CD4-positive, alpha-beta memory T cell (primary cell): ENCODE results near the gene CHRDL2. TPM values are rescaled to one million over a fixed set of nuclear protein-coding genes. Genes with fewer than 3 reads are reported as not detected.

Source experiments
- CTCF ChIA-PET: fragments of 350-600 bp; sonication (Branson Sonifier 250); formaldehyde crosslinking; loops from one replicate; lab custom pipeline; 2021; ENCODE audit warnings: inconsistent platforms; ENCODE audit not compliant: partially characterized antibody; lab: Charles Lee
- POLR2A ChIA-PET: fragments of 350-600 bp; sonication (Branson Sonifier 250); formaldehyde crosslinking; loops from one replicate; lab custom pipeline; 2021; ENCODE audit not compliant: partially characterized antibody; lab: Charles Lee
- DNase-seq, 5 donors: peaks; one replicate each; pipeline versions ENCODE4 v3.0.0 to v3.0.0-alpha.2; 2020 to 2022; ENCODE audit warnings: mixed read lengths in 1 of 5
- H3K27ac ChIP-seq: one replicate; pipeline ENCODE4 v1.7.0; 2013; ENCODE audit warnings: low read depth, low read length
- H3K27me3 ChIP-seq: 2 replicates; pipeline ENCODE4 v1.7.0; 2013; ENCODE audit warnings: mild to moderate bottlenecking, low read length, moderate library complexity; ENCODE audit not compliant: insufficient read depth
- H3K36me3 ChIP-seq: 2 replicates; pipeline ENCODE4 v1.7.0; 2013; ENCODE audit warnings: mild to moderate bottlenecking, low read length, moderate library complexity; ENCODE audit not compliant: insufficient read depth
- H3K4me1 ChIP-seq: 2 replicates; pipeline ENCODE4 v1.7.0; 2013; ENCODE audit warnings: mild to moderate bottlenecking, low read length, moderate library complexity; ENCODE audit not compliant: insufficient read depth
- H3K4me3 ChIP-seq, 2 donors: one replicate each; pipeline ENCODE4 v1.7.0; 2013; ENCODE audit warnings: low read length in 2 of 2, mild to moderate bottlenecking in 1 of 2
- H3K9me3 ChIP-seq, 2 donors: one replicate each; pipeline ENCODE4 v1.7.0; 2013; ENCODE audit warnings: low read length in 2 of 2, control low read depth in 1 of 2; ENCODE audit not compliant: control insufficient read depth in 1 of 2
- H3K27ac Mint-ChIP-seq, 7 donors: one replicate each; pipeline ENCODE4 v1.8.0; 2020 to 2021; ENCODE audit warnings: mixed read lengths in 7 of 7, mild to moderate bottlenecking in 6 of 7, inconsistent platforms in 3 of 7, moderate library complexity in 3 of 7
- H3K27me3 Mint-ChIP-seq, 2 donors: one replicate each; pipeline ENCODE4 v1.8.0; 2020 to 2021; ENCODE audit warnings: mixed read lengths in 2 of 2
- H3K36me3 Mint-ChIP-seq, 2 donors: one replicate each; pipeline ENCODE4 v1.8.0; 2020 to 2021; ENCODE audit warnings: mixed read lengths in 2 of 2, inconsistent platforms in 1 of 2, mild to moderate bottlenecking in 1 of 2
- H3K4me1 Mint-ChIP-seq, 4 donors: one replicate each; pipeline ENCODE4 v1.8.0; 2020 to 2021; ENCODE audit warnings: mixed read lengths in 4 of 4, mild to moderate bottlenecking in 1 of 4
- H3K4me3 Mint-ChIP-seq, 8 donors: one replicate each; pipeline ENCODE4 v1.8.0; 2020 to 2021; ENCODE audit warnings: mixed read lengths in 8 of 8, mild to moderate bottlenecking in 7 of 8, moderate library complexity in 6 of 8, inconsistent platforms in 3 of 8
- H3K9me3 Mint-ChIP-seq, 8 donors: one replicate each; pipeline ENCODE4 v1.8.0; 2020 to 2021; ENCODE audit warnings: mixed read lengths in 8 of 8, mild to moderate bottlenecking in 5 of 8, inconsistent platforms in 3 of 8, moderate library complexity in 1 of 8
- intact Hi-C: fragments of 100-400 bp; cut with micrococcal nuclease; formaldehyde crosslinking; loops from one replicate; pipeline ENCODE4 v1.15.1; 2023
- polyA plus RNA-seq, 2 donors: library from polyadenylated mRNA; unstranded; fragments of 300-500 nt; fragmentation: Illumina TruSeq; gene quantifications; one replicate each; pipeline ENCODE4 v1.2.3, GENCODE V29; 2021
- total RNA-seq, 2 experiments: library from RNA; stranded (reverse); gene quantifications; one replicate each; pipeline ENCODE4 v1.2.3, GENCODE V29; 2021

Gene CHRDL2
- total and polyA plus RNA-seq, 4 experiments from 2014 or later, result not detected

DNA sequence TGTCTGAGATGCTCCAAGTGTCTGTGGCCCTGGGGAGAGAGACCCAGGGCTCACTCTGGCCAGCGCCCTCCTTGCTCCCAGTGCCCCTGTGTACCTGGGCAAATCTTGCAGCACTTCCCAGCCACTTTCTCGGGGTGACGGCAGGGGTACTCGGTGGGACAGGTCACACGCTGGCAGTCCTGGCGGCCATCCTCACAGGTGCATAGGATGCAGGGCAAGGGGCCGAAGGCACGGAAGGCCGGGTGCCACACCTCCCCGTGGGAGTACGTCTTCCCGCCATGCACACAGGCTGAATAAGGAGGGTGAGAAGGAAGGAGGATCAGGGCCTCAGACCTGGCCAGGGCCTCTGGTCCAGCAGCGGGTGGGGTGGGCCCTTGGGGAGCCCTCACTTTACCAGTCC is 28.0 kb downstream of the CHRDL2 start:
- peaks cover 0 to 2% (median 0%) of the 10 kb centered on the region in 4 donors for H3K4me1 Mint-ChIP-seq
- Histone ChIP-seq H3K4me3 (no peak overlapping the region), H3K36me3 (no peaks in the 10 kb centered on the region), H3K27me3 (no peaks in the 10 kb centered on the region), H3K9me3 (no peaks in the 10 kb centered on the region), H3K27ac (no peak overlapping the region), H3K4me1 (no peaks in the 10 kb centered on the region)
- no peak for DNase-seq
- no peak overlapping the region for H3K4me3 Mint-ChIP-seq
- no peak overlapping the region for H3K27ac Mint-ChIP-seq
- intact Hi-C loops, result no loop called here
- H3K27me3 Mint-ChIP-seq, result peaks cover 1 to 4% of the 10 kb centered on the region in 2 donors
- H3K36me3 Mint-ChIP-seq, result no peaks in the 10 kb centered on the region
- ChIA-PET CTCF (interaction anchor here (0.8 to 6.4 kb wide), 7 partner anchors 7 to 546 kb away, joined by 3 to 59 read pairs (median 6); no protein-coding TSS in a partner anchor), POLR2A (no interaction called here)
- no peaks in the 10 kb centered on the region for H3K9me3 Mint-ChIP-seq

DNA sequence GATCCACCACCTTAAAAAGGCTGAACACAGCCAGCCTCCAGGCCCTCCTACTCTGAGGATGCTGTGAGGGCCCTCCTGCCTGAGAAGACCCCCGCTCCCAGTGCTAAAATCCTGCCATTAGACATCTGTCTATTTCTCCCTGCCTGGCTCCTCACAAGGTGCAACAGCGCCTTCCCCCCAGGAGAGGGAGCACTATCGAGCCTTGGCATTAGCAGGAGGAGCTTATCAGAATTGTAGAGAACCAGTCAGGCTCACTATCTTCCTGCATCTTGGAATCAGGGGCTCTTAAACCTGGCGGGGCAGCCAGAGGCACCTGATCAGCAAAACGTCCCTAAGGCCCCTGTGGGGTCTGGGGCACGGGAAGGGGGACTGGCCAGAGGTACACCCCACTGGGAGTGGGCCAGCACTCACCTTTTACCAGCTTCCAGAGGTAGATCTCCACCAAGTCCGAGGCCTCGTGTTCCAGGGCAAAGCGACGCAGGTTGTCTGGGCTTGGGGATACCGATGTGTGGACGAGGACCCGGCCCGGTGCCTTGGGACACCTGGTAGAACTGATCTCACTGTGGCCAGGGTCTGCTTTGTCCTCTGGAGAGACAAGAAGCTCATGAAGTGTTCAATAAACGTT is 28.7 kb downstream of the CHRDL2 start:
- Mint-ChIP-seq H3K36me3 (no peaks in the 10 kb centered on the region), H3K27me3 (peaks cover 2 to 4% of the 10 kb centered on the region in 2 donors), H3K27ac (peak overlapping the region in 2 of 7 donors; percentile 9 to 24), H3K9me3 (no peaks in the 10 kb centered on the region), H3K4me3 (no peak overlapping the region), H3K4me1 (peaks cover 0 to 3% (median under 1%) of the 10 kb centered on the region in 4 donors)
- Histone ChIP-seq H3K36me3 (no peaks in the 10 kb centered on the region), H3K27ac (no peak overlapping the region), H3K27me3 (no peaks in the 10 kb centered on the region), H3K4me1 (no peaks in the 10 kb centered on the region), H3K9me3 (no peaks in the 10 kb centered on the region), H3K4me3 (no peak overlapping the region)
- POLR2A ChIA-PET, result no interaction called here
- CTCF ChIA-PET, result interaction anchor here (0.7 to 6.4 kb wide), 13 partner anchors 8 to 547 kb away, joined by 3 to 59 read pairs (median 5); partner anchors contain the start of gene CHRDL2
- peak; percentile 35 to 66 (median 46) for DNase-seq
- intact Hi-C loops, result no loop called here

DNA sequence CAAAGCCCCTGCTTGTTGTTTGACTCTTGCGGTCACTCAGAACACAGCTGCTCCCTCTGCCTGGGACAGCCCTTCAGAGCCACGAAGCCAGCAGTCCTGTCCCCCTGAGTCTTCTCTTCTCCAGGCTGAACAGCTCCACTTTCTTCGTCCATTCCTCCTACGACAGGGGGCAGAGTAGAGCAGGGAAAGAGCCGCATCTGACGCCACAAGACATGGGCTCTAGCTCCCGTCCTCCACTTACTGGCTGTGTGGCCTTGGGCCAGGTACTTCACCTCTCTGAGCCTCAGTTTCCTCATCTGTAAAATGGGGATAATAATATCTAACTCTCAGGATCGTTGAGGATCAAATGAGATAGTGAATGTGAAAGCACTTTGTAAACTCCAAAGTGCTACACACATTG is 29.9 kb downstream of the CHRDL2 start:
- Mint-ChIP-seq H3K4me1 (peaks cover 0 to 5% (median 2%) of the 10 kb centered on the region in 4 donors), H3K36me3 (no peaks in the 10 kb centered on the region), H3K9me3 (no peaks in the 10 kb centered on the region), H3K4me3 (peak overlapping the region in 2 of 8 donors; percentile 22 to 62), H3K27me3 (peaks cover 5 to 7% of the 10 kb centered on the region in 2 donors), H3K27ac (peak overlapping the region in 1 of 7 donors; percentile 7)
- Histone ChIP-seq H3K27ac (no peak overlapping the region), H3K9me3 (no peaks in the 10 kb centered on the region), H3K36me3 (no peaks in the 10 kb centered on the region), H3K27me3 (no peaks in the 10 kb centered on the region), H3K4me3 (no peak overlapping the region), H3K4me1 (no peaks in the 10 kb centered on the region)
- CTCF ChIA-PET, result interaction anchor here (0.7 to 6.4 kb wide), 11 partner anchors 9 to 509 kb away, joined by 3 to 59 read pairs (median 4); no protein-coding TSS in a partner anchor
- POLR2A ChIA-PET, result no interaction called here
- DNase-seq, result no peak
- intact Hi-C loops, result no loop called here

DNA sequence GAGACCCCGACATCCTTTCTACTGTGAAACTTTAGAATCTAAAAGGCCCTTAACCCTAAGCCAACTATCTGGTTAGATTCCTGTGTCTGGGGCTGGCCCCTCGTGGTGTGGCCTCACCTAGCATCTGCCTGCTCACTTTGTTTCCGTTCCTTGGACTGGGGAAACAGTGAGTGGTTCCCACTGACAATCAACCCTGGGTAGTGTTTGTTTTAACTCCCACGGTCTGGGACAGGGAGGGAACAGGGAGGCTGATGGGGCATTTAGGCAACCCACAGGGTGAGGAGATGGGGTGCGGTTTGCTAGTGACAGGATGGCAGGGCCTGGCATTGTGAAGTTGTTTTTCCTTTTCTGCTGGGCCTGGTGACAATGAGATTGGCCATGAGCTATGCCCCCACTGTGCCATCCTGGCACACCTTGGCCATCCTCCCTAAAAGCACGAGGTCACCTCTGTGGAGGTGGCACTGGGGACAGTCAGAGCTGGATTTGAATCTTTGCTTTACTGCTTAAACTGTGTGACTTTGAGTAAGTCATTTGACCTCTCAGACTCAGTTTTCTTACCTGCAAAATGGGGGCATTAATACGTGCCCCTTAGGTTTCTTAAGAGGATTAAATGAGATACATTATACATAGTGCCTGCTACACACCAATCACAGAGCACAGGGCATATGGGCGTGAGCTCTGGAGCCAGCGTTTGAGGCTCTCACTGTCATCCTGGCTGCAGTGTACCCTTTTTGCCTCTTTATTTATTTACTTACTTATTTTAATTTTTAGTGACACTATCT is 31.4 kb downstream of the CHRDL2 start:
- intact Hi-C loops, result no loop called here
- peaks cover 5 to 7% of the 10 kb centered on the region in 2 donors for H3K27me3 Mint-ChIP-seq
- CTCF ChIA-PET, result interaction anchor here (1.4 to 6.4 kb wide), 4 partner anchors 12 to 158 kb away, joined by 4 to 59 read pairs (median 9); no protein-coding TSS in a partner anchor
- H3K4me3 ChIP-seq, result no peak overlapping the region
- no peaks in the 10 kb centered on the region for H3K36me3 Mint-ChIP-seq
- H3K36me3 ChIP-seq, result no peaks in the 10 kb centered on the region
- POLR2A ChIA-PET, result no interaction called here
- H3K27ac ChIP-seq, result no peak overlapping the region
- no peak for DNase-seq
- H3K27me3 ChIP-seq, result no peaks in the 10 kb centered on the region
- H3K27ac Mint-ChIP-seq, result no peak overlapping the region
- peaks cover 0 to 5% (median 2%) of the 10 kb centered on the region in 4 donors for H3K4me1 Mint-ChIP-seq
- no peaks in the 10 kb centered on the region for H3K9me3 ChIP-seq
- H3K9me3 Mint-ChIP-seq, result no peaks in the 10 kb centered on the region
- no peak overlapping the region for H3K4me3 Mint-ChIP-seq
- no peaks in the 10 kb centered on the region for H3K4me1 ChIP-seq

DNA sequence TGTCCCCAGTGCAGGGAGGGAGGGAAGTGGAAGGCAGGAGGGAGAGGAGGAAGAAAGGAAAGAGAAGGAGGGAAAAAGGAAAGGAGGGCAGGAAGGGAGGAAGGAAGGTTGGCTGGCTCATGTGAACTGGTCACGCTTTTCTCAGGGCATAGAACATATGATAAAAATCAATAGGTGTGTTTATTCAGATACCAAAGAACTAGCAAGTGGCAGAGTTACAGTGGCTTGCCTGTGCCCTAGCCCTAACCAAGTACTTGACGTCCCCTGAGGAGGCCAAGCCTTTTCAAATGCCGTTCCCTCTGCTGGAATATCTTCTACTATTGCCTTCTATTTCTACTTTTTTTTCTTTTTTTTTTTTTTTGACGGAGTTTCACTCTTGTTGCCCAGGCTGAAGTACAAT is 33.5 kb downstream of the CHRDL2 start:
- Histone ChIP-seq H3K36me3 (no peaks in the 10 kb centered on the region), H3K27ac (no peak overlapping the region), H3K4me3 (no peak overlapping the region), H3K9me3 (no peaks in the 10 kb centered on the region), H3K27me3 (no peaks in the 10 kb centered on the region), H3K4me1 (no peaks in the 10 kb centered on the region)
- no peak overlapping the region for H3K27ac Mint-ChIP-seq
- CTCF ChIA-PET, result no interaction called here
- peaks cover 7 to 10% of the 10 kb centered on the region in 2 donors for H3K27me3 Mint-ChIP-seq
- DNase-seq, result no peak
- H3K9me3 Mint-ChIP-seq, result no peaks in the 10 kb centered on the region
- no peak overlapping the region for H3K4me3 Mint-ChIP-seq
- no peaks in the 10 kb centered on the region for H3K36me3 Mint-ChIP-seq
- POLR2A ChIA-PET, result no interaction called here
- peaks cover 0 to 5% (median 2%) of the 10 kb centered on the region in 4 donors for H3K4me1 Mint-ChIP-seq
- intact Hi-C loops, result no loop called here

DNA sequence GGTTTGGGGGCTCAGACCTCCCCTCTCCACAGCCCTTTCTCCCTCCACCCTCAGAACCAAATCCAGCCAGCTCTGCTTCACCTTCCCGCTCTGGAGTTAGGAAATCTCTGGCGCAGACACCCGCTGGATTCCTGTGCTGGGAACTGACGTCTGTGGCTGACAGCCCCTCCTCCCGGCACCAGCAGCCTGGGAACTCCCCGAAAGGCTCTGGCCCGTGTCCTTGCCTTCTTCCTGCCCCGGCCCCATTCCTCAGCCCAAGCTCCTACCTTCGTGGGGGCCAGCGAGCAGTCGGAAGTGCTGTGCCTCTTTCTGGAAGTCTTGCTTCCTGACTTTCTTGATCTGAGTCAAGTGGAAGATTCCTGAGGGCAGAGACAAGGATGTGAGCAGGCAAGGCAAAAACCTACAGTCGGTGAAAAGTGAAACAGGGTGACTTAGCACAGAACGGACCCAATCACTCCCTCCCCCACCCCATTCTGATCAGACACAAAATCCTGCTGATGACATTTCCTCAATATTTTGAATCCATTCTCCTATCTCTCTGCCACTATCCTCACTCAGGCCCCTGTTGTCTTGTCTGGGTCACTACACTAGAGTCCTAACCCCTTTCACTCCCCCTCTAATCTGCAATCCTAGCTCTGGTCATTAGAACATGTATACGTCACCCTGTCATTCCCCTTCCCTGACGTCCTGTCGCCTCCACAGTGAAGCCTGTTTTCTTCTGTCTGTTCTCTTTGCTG is 34.1 kb downstream of the CHRDL2 start:
- H3K27ac Mint-ChIP-seq, result no peak overlapping the region
- DNase-seq, result no peak
- POLR2A ChIA-PET, result no interaction called here
- no peak overlapping the region for H3K4me3 ChIP-seq
- no peaks in the 10 kb centered on the region for H3K4me1 ChIP-seq
- intact Hi-C loops, result no loop called here
- no peaks in the 10 kb centered on the region for H3K36me3 ChIP-seq
- no peaks in the 10 kb centered on the region for H3K36me3 Mint-ChIP-seq
- CTCF ChIA-PET, result no interaction called here
- no peak overlapping the region for H3K27ac ChIP-seq
- H3K9me3 ChIP-seq, result no peaks in the 10 kb centered on the region
- H3K27me3 ChIP-seq, result no peaks in the 10 kb centered on the region
- H3K4me3 Mint-ChIP-seq, result no peak overlapping the region
- H3K9me3 Mint-ChIP-seq, result no peaks in the 10 kb centered on the region
- peaks cover 0 to 5% (median 2%) of the 10 kb centered on the region in 4 donors for H3K4me1 Mint-ChIP-seq
- peaks cover 7% of the 10 kb centered on the region in 2 donors for H3K27me3 Mint-ChIP-seq

DNA sequence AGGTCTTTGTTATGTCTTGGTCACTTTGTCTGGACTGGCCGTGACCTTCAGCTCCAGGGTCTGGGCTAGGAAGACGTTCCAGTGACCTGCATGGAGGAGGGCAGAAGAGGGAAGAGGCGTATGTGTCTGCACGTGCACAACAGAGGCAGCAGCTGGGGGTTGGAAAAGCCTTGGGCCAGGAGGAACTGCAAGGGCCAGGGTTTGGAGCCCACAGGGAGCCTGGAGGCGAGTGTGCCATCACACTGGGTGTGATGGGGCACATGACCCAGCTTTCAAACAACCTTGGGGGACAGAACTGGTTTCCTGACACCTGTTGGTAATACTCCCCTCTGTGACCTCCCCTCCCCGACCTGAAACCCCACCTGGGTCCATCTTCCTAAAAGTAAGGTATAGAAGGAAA is 34.7 kb downstream of the CHRDL2 start:
- intact Hi-C loops, result no loop called here
- no peak overlapping the region for H3K4me3 ChIP-seq
- Mint-ChIP-seq H3K27ac (no peak overlapping the region), H3K36me3 (no peaks in the 10 kb centered on the region), H3K9me3 (no peaks in the 10 kb centered on the region), H3K4me1 (peaks cover 0 to 5% (median 2%) of the 10 kb centered on the region in 4 donors), H3K4me3 (no peak overlapping the region), H3K27me3 (peaks cover 7% of the 10 kb centered on the region in 2 donors)
- no peaks in the 10 kb centered on the region for H3K4me1 ChIP-seq
- no peaks in the 10 kb centered on the region for H3K27me3 ChIP-seq
- DNase-seq, result no peak
- H3K27ac ChIP-seq, result no peak overlapping the region
- CTCF ChIA-PET, result no interaction called here
- no peaks in the 10 kb centered on the region for H3K36me3 ChIP-seq
- POLR2A ChIA-PET, result no interaction called here
- no peaks in the 10 kb centered on the region for H3K9me3 ChIP-seq
